HFF-Myc (cell line): ENCODE data around the gene GDI1.

Experiments used
- DNase-seq: peaks from one replicate; pipeline ENCODE4 v3.0.0-alpha.2; 2011; ENCODE audit warnings: low read depth; ENCODE audit errors: extremely low read depth
- H3K4me3 ChIP-seq: replicated peaks from 2 replicates; pipeline ENCODE4 v1.5.1; 2011; ENCODE audit warnings: low read depth, mild to moderate bottlenecking, control low read depth, low read length
- CTCF ChIP-seq: IDR thresholded peaks from 2 replicates; pipeline ENCODE4 v1.5.1; 2012; ENCODE audit warnings: mild to moderate bottlenecking, low read depth, low read length, control low read depth; ENCODE audit errors: missing control alignments

GDI1 gene

GRCh38 chrX:154457491-154458115 lies 20.6 kb downstream of the GDI1 start:
- no peak for TF ChIP-seq CTCF
- H3K4me3 ChIP-seq, result peak overlapping the region; percentile 36
- no peak for DNase-seq

GRCh38 chrX:154458116-154458953 lies 21.4 kb downstream of the GDI1 start, which contains the start of gene PLXNA3:
PLXNA3 (plus strand) TSS chrX:154458281; CDS start chrX:154460184, 1,903 bp downstream.
- peak within 1 kb of the TSS; percentile 55 for H3K4me3 ChIP-seq
- TF ChIP-seq CTCF, result no peak
- DNase-seq, result no peak

GRCh38 chrX:154458954-154459778 lies 22.2 kb downstream of the GDI1 start:
- no peak for DNase-seq
- no peak for TF ChIP-seq CTCF
- peak overlapping the region; percentile 55 for H3K4me3 ChIP-seq

- no peak for TF ChIP-seq CTCF
- no peak for DNase-seq
- peak overlapping the region; percentile 55 for H3K4me3 ChIP-seq
These were observed 22.9 kb downstream of the GDI1 start for GRCh38 chrX:154459832-154460231.

GRCh38 chrX:154460326-154460725 lies 23.4 kb downstream of the GDI1 start:
- peak overlapping the region; percentile 55 for H3K4me3 ChIP-seq
- no peak for DNase-seq
- peak; percentile 24 for TF ChIP-seq CTCF

- no peak for TF ChIP-seq CTCF
- no peak overlapping the region for H3K4me3 ChIP-seq
- no peak for DNase-seq
These were observed 25.4 kb downstream of the GDI1 start for GRCh38 chrX:154462396-154462795.
